H1 (cell line): ENCODE measurements around the gene KRIT1. TPM values are rescaled to one million over a fixed set of nuclear protein-coding genes. Genes with fewer than 3 reads are reported as not detected.
A peak's percentile ranks its signal among the peaks of the same experiment; 100 is the strongest.

Experiments
- CTCF ChIA-PET: fragments of 300-600 bp; sonication (Branson Sonifier 250); formaldehyde crosslinking; loops from one replicate; lab custom pipeline; 2021; ENCODE audit not compliant: partially characterized antibody; lab: Charles Lee
- POLR2A ChIA-PET: fragments of 300-600 bp; sonication (Branson Sonifier 250); formaldehyde crosslinking; loops from one replicate; lab custom pipeline; 2021; ENCODE audit warnings: inconsistent platforms; ENCODE audit not compliant: partially characterized antibody; lab: Charles Lee
- DNase-seq, 2 experiments: peaks; one replicate each; pipeline versions ENCODE4 v3.0.0 to v3.0.0-alpha.2; 2010 to 2022; ENCODE audit warnings: low spot score in 2 of 2, low read depth in 1 of 2, mixed read lengths in 1 of 2
- FAIRE-seq: peaks from 2 replicates; lab custom pipeline; 2011; peaks lifted over from hg19 to GRCh38; lab: Jason Lieb, UNC
- H2AFZ ChIP-seq: 2 replicates; pipeline ENCODE4 v1.8.1; 2012; ENCODE audit warnings: low read length, inconsistent platforms
- H2AK5ac ChIP-seq: 2 replicates; pipeline ENCODE4 v1.6.1; 2013; ENCODE audit warnings: low read depth, low read length
- H2BK120ac ChIP-seq: replicated peaks from 2 replicates; pipeline ENCODE3; 2013; ENCODE audit warnings: low read depth, low read length, inconsistent platforms
- H2BK12ac ChIP-seq: 2 replicates; pipeline ENCODE4 v1.6.1; 2013; ENCODE audit warnings: low read depth, low read length
- H2BK15ac ChIP-seq: 2 replicates; pipeline ENCODE4 v1.6.1; 2013; ENCODE audit warnings: low read length
- H2BK20ac ChIP-seq: 2 replicates; pipeline ENCODE4 v1.6.1; 2013; ENCODE audit warnings: low read length
- H2BK5ac ChIP-seq: 2 replicates; pipeline ENCODE4 v1.6.1; 2013; ENCODE audit warnings: low read depth, low read length
- H3K14ac ChIP-seq: 2 replicates; pipeline ENCODE4 v1.6.1; 2013; ENCODE audit warnings: inconsistent platforms; ENCODE audit not compliant: insufficient read length
- H3K18ac ChIP-seq: 2 replicates; pipeline ENCODE4 v1.6.1; 2013; ENCODE audit warnings: low read length; ENCODE audit errors: extremely low read depth
- H3K23ac ChIP-seq: 2 replicates; pipeline ENCODE4 v1.6.1; 2013; ENCODE audit warnings: inconsistent platforms; ENCODE audit not compliant: insufficient read length
- H3K23me2 ChIP-seq: 2 replicates; pipeline ENCODE4 v1.6.1; 2013; ENCODE audit warnings: low read depth, low read length
- H3K27ac ChIP-seq: 2 replicates; pipeline ENCODE4 v1.6.1; 2011; ENCODE audit warnings: low read depth, low read length, inconsistent platforms
- H3K27me3 ChIP-seq, 4 experiments: replicated peaks in 1 of 4; 1 replicate in 1 of 4; 2 replicates in 3 of 4; pipeline versions ENCODE4 v1.6.1 to v1.8.1; 2011 to 2013; ENCODE audit warnings: low read length in 3 of 4, mild to moderate bottlenecking in 3 of 4, inconsistent platforms in 2 of 4, mixed read lengths in 2 of 4, moderate library complexity in 1 of 4; ENCODE audit not compliant: control insufficient read depth in 3 of 4, insufficient read depth in 3 of 4; ENCODE audit errors: extremely low read depth in 1 of 4
- H3K36me3 ChIP-seq, 4 experiments: 2 replicates each; pipeline versions ENCODE4 v1.6.1 to v1.8.1; 2011 to 2013; ENCODE audit warnings: mild to moderate bottlenecking in 4 of 4, low read length in 3 of 4, moderate library complexity in 2 of 4, control low read depth in 1 of 4, inconsistent platforms in 1 of 4; ENCODE audit not compliant: insufficient read depth in 4 of 4, control insufficient read depth in 2 of 4
- H3K4ac ChIP-seq: replicated peaks from 2 replicates; pipeline ENCODE3; 2013; ENCODE audit warnings: low read length, low read depth, mixed read lengths, inconsistent platforms; ENCODE audit not compliant: insufficient read length
- H3K4me1 ChIP-seq, 4 experiments: replicated peaks in 1 of 4; 1 replicate in 1 of 4; 2 replicates in 3 of 4; pipeline versions ENCODE4 v1.6.1 to v1.8.1; 2011 to 2013; ENCODE audit warnings: low read length in 3 of 4, inconsistent platforms in 2 of 4, mixed read lengths in 1 of 4; ENCODE audit not compliant: insufficient read depth in 4 of 4, control insufficient read depth in 3 of 4
- H3K4me2 ChIP-seq, 2 experiments: 2 replicates each; pipeline versions ENCODE4 v1.6.1 to v1.8.1; 2011 to 2013; ENCODE audit warnings: low read depth in 2 of 2, low read length in 2 of 2, control low read depth in 1 of 2, inconsistent platforms in 1 of 2, mild to moderate bottlenecking in 1 of 2; ENCODE audit not compliant: insufficient read depth in 1 of 2
- H3K4me3 ChIP-seq, 4 experiments: fragments of 200-600, 300-600 bp in 1 of 4; sonication (generic), shearing (Covaris generic), sonication (Bioruptor Twin) in 1 of 4; 2 replicates each; pipeline versions ENCODE4 v1.5.1 to v1.8.1; 2011 to 2016; ENCODE audit warnings: low read length in 4 of 4, low read depth in 3 of 4, control low read depth in 2 of 4, inconsistent platforms in 2 of 4, mild to moderate bottlenecking in 2 of 4, mixed read lengths in 1 of 4, moderate library complexity in 1 of 4; ENCODE audit not compliant: insufficient read depth in 2 of 4; ENCODE audit errors: extremely low read depth in 1 of 4
- H3K56ac ChIP-seq: replicated peaks from 2 replicates; pipeline ENCODE3; 2013; ENCODE audit warnings: low read depth, mild to moderate bottlenecking, mixed read lengths, low read length, inconsistent platforms; ENCODE audit not compliant: insufficient read length
- H3K79me1 ChIP-seq: 2 replicates; pipeline ENCODE4 v1.6.1; 2013; ENCODE audit warnings: low read depth, low read length, control low read depth
- H3K79me2 ChIP-seq, 2 experiments: 2 replicates each; pipeline versions ENCODE4 v1.6.1 to v1.8.1; 2012 to 2013; ENCODE audit warnings: low read length in 2 of 2, mild to moderate bottlenecking in 2 of 2, inconsistent platforms in 1 of 2; ENCODE audit not compliant: insufficient read depth in 2 of 2, control insufficient read depth in 1 of 2
- H3K9ac ChIP-seq, 4 experiments: replicated peaks in 1 of 4; 1 replicate in 1 of 4; 2 replicates in 3 of 4; pipeline versions ENCODE4 v1.6.1 to v1.8.1; 2011 to 2013; ENCODE audit warnings: low read depth in 3 of 4, low read length in 3 of 4, control low read depth in 2 of 4, mild to moderate bottlenecking in 2 of 4, moderate library complexity in 2 of 4, inconsistent platforms in 1 of 4; ENCODE audit errors: extremely low read depth in 1 of 4
- H3K9me3 ChIP-seq, 2 experiments: 2 replicates each; pipeline versions ENCODE4 v1.6.1 to v1.8.1; 2012 to 2013; ENCODE audit warnings: mild to moderate bottlenecking in 2 of 2, moderate library complexity in 2 of 2, control low read depth in 1 of 2, inconsistent platforms in 1 of 2, low read depth in 1 of 2, low read length in 1 of 2, mixed read lengths in 1 of 2; ENCODE audit not compliant: insufficient read depth in 2 of 2
- H4K20me1 ChIP-seq, 2 experiments: replicated peaks in 1 of 2; 2 replicates each; pipeline versions ENCODE3 to v1.8.1; 2011 to 2013; ENCODE audit warnings: inconsistent platforms in 2 of 2, low read length in 2 of 2, mild to moderate bottlenecking in 1 of 2; ENCODE audit not compliant: insufficient read depth in 2 of 2, control insufficient read depth in 1 of 2
- H4K5ac ChIP-seq: 2 replicates; pipeline ENCODE4 v1.6.1; 2013; ENCODE audit warnings: low read length, low read depth, mixed read lengths, inconsistent platforms; ENCODE audit not compliant: insufficient read length
- H4K8ac ChIP-seq: 2 replicates; pipeline ENCODE4 v1.8.0; 2013; ENCODE audit warnings: mild to moderate bottlenecking, moderate library complexity, low read length, inconsistent platforms; ENCODE audit not compliant: insufficient read depth; ENCODE audit errors: extremely low read depth
- H4K91ac ChIP-seq: replicated peaks from 2 replicates; pipeline ENCODE3; 2013; ENCODE audit warnings: low read length, mixed read lengths, inconsistent platforms; ENCODE audit not compliant: insufficient read length
- CEBPB ChIP-seq: IDR thresholded peaks from 2 replicates; pipeline ENCODE4 v1.6.1; 2012; ENCODE audit warnings: low read depth, low read length
- CREB1 ChIP-seq: IDR thresholded peaks from 2 replicates; pipeline ENCODE4 v1.6.1; 2012; ENCODE audit warnings: inconsistent platforms
- WGBS, 2 experiments: shearing (Covaris generic) in 1 of 2; methylation state at CpG; one replicate each; pipeline versions ENCODE4 v1.1.6 to v1.1.7; 2013 to 2015; ENCODE audit warnings: low lambda C conversion rate in 2 of 2, mixed read lengths in 2 of 2, inconsistent platforms in 1 of 2, low coverage in 1 of 2, missing lambda C conversion rate in 1 of 2; ENCODE audit not compliant: insufficient replicate concordance in 2 of 2, insufficient coverage in 1 of 2, insufficient read length in 1 of 2; ENCODE audit errors: extremely low coverage in 1 of 2, missing lambda C conversion rate in 1 of 2; 5-methylcytosine and 5-hydroxymethylcytosine counted together
- polyA plus RNA-seq, 7 experiments: library from polyadenylated mRNA; depleted of rRNA in 3 of 7; stranded (reverse) in 5 of 7; unstranded in 2 of 7; fragments of >200 nt in 5 of 7; fragments of 200-250 nt in 2 of 7; gene quantifications; 1 replicate in 5 of 7; 2 replicates in 1 of 7; 4 replicates in 1 of 7; pipeline versions ENCODE4 v1.2.1 to v1.2.3, GENCODE V29; 2011 to 2013; ENCODE audit warnings: missing spikeins in 2 of 7, mixed read lengths in 2 of 7
- total RNA-seq: library from RNA; stranded (reverse); fragmentation: NEBNext Ultra II Directional; extraction: Animal tissue kit (Norgen Biotek cat#: 25700); gene quantifications from 2 replicates; pipeline ENCODE4 v1.2.1, GENCODE V29; 2021

Gene KRIT1
- total and polyA plus RNA-seq, 2 of the 8 experiments (the other 6 are each of a cell fraction or from before 2014, with no cell fraction given) = 14.3 to 28.8 TPM

- H3K4me1 ChIP-seq = peaks cover 0 to 5% (median 1%) of the 10 kb centered on the region in 4 experiments; a peak in 5 of 7 replicates
- H3K9ac ChIP-seq = no peak overlapping the region
- CTCF ChIA-PET = interaction anchor here (1.7 kb wide), 1 partner anchor 205 kb away, joined by 3 read pairs; no protein-coding TSS in a partner anchor
- no peak overlapping the region for H2AK5ac ChIP-seq
- H3K18ac ChIP-seq = no peak overlapping the region
- no peak overlapping the region for H3K4me3 ChIP-seq
- H3K79me2 ChIP-seq = peaks cover 4 to 34% of the 10 kb centered on the region in 2 experiments; a peak in 3 of 4 replicates
- H4K5ac ChIP-seq = no peak overlapping the region
- H3K27ac ChIP-seq = no peak overlapping the region
- H3K4ac ChIP-seq = no peak overlapping the region
- H2BK12ac ChIP-seq = no peak overlapping the region
- H3K4me2 ChIP-seq = no peak overlapping the region
- H2BK15ac ChIP-seq = no peak overlapping the region
- H2BK20ac ChIP-seq = no peak overlapping the region
- peaks cover 11% of the 10 kb centered on the region; the same call in 1 of the 2 replicates for H3K23me2 ChIP-seq
- no peak overlapping the region for H2AFZ ChIP-seq
- H4K91ac ChIP-seq = no peak overlapping the region
- H3K27me3 ChIP-seq = no peaks in the 10 kb centered on the region
- H3K36me3 ChIP-seq = peaks cover 0 to 38% (median 8%) of the 10 kb centered on the region in 4 experiments; a peak in 6 of 8 replicates
- no peak overlapping the region for H3K56ac ChIP-seq
- peaks cover 2% of the 10 kb centered on the region; the same call in 1 of the 2 replicates for H3K79me1 ChIP-seq
- POLR2A ChIA-PET = no interaction called here
- no peak overlapping the region for H2BK120ac ChIP-seq
- 94% methylated on average over 6 of the region's 6 CpGs; no CpG with 5 or more reads in 1 of the 2 experiments for WGBS, 2 experiments
- FAIRE-seq (no peak), DNase-seq (no peak)
- H2BK5ac ChIP-seq = no peak overlapping the region
- H3K9me3 ChIP-seq = no peaks in the 10 kb centered on the region
- H4K8ac ChIP-seq = no peak overlapping the region
- peaks cover 0 to 5% of the 10 kb centered on the region in 2 experiments for H4K20me1 ChIP-seq
- no peak overlapping the region for H3K14ac ChIP-seq
- H3K23ac ChIP-seq = no peak overlapping the region
- TF ChIP-seq CEBPB (peak; percentile 87), CREB1 (no peak)
- TF ChIP-seq, all 59 proteins: peak for 1
These were observed 2.7 kb downstream of the KRIT1 start for GRCh38 chr7:92242972-92243371.
